Neural crest cell (in vitro differentiated cells): ENCODE data around the gene COL18A1. TPM values are rescaled to one million over a fixed set of nuclear protein-coding genes. Genes with fewer than 3 reads are reported as not detected.

Source experiments
- DNase-seq: peaks from one replicate; pipeline ENCODE4 v3.0.0; 2021; ENCODE audit warnings: low read depth, mixed read lengths, low spot score
- H3K27ac Mint-ChIP-seq: one replicate; pipeline ENCODE4 v1.8.0; 2021; ENCODE audit warnings: mild to moderate bottlenecking, mixed read lengths; ENCODE audit not compliant: unreplicated experiment
- H3K27me3 Mint-ChIP-seq: 2 replicates; pipeline ENCODE4 v1.8.0; 2021; ENCODE audit warnings: low read depth, mild to moderate bottlenecking, mixed read lengths
- H3K36me3 Mint-ChIP-seq: 2 replicates; pipeline ENCODE4 v1.8.0; 2021; ENCODE audit warnings: low read depth, mild to moderate bottlenecking, mixed read lengths
- H3K4me1 Mint-ChIP-seq: 2 replicates; pipeline ENCODE4 v1.8.0; 2021; ENCODE audit warnings: mixed read lengths
- H3K4me3 Mint-ChIP-seq: one replicate; pipeline ENCODE4 v1.8.0; 2021; ENCODE audit warnings: mild to moderate bottlenecking, mixed read lengths
- H3K9me3 Mint-ChIP-seq: 2 replicates; pipeline ENCODE4 v1.8.0; 2021; ENCODE audit warnings: mixed read lengths
- CTCF ChIP-seq: fragments of 200-600 bp; sonication (generic); conservative IDR thresholded peaks from 2 replicates; pipeline ENCODE4 v1.5.0; 2021; ENCODE audit warnings: antibody characterized with exemption, mild to moderate bottlenecking
- total RNA-seq: library from RNA; stranded (reverse); gene quantifications from 2 replicates; pipeline ENCODE4 v1.2.1, GENCODE V29; 2021

The COL18A1 gene
- total RNA-seq, 1 donor from 2014 or later = 19.2 TPM

GRCh38 chr21:45456584-45457160 lies 51.7 kb downstream of the COL18A1 start:
- H3K9me3 Mint-ChIP-seq = peaks cover 7% of the 10 kb centered on the region

GRCh38 chr21:45457161-45457831 lies 52.3 kb downstream of the COL18A1 start:
- Mint-ChIP-seq H3K9me3 (peaks cover 11% of the 10 kb centered on the region), H3K27ac (no peak overlapping the region), H3K4me1 (peaks cover 6% of the 10 kb centered on the region)

More at GRCh38 chr21:45456584-45457160, 51.7 kb downstream of the COL18A1 start:
- peaks cover 6% of the 10 kb centered on the region for H3K4me1 Mint-ChIP-seq
- TF ChIP-seq CTCF = no peak
- no peak for DNase-seq
- H3K27me3 Mint-ChIP-seq = no peaks in the 10 kb centered on the region
- H3K4me3 Mint-ChIP-seq = no peak overlapping the region
- peaks cover 3% of the 10 kb centered on the region for H3K36me3 Mint-ChIP-seq
- no peak overlapping the region for H3K27ac Mint-ChIP-seq

GRCh38 chr21:45457832-45458172 lies 52.8 kb downstream of the COL18A1 start:
- peaks cover 6% of the 10 kb centered on the region for H3K36me3 Mint-ChIP-seq
- no peak for DNase-seq
- peaks cover 6% of the 10 kb centered on the region for H3K4me1 Mint-ChIP-seq
- H3K27ac Mint-ChIP-seq = no peak overlapping the region
- peaks cover 16% of the 10 kb centered on the region for H3K9me3 Mint-ChIP-seq
- H3K4me3 Mint-ChIP-seq = no peak overlapping the region
- TF ChIP-seq CTCF = no peak
- H3K27me3 Mint-ChIP-seq = peaks cover 2% of the 10 kb centered on the region

More at GRCh38 chr21:45457161-45457831, 52.3 kb downstream of the COL18A1 start:
- Mint-ChIP-seq H3K27me3 (no peaks in the 10 kb centered on the region), H3K36me3 (peaks cover 4% of the 10 kb centered on the region), H3K4me3 (no peak overlapping the region)
- no peak for DNase-seq
- TF ChIP-seq CTCF = no peak

- peaks cover 3% of the 10 kb centered on the region for H3K27me3 Mint-ChIP-seq
- no peak overlapping the region for H3K27ac Mint-ChIP-seq
- DNase-seq = no peak
- no peak for TF ChIP-seq CTCF
- peaks cover 3% of the 10 kb centered on the region for H3K4me1 Mint-ChIP-seq
- no peak overlapping the region for H3K4me3 Mint-ChIP-seq
- H3K36me3 Mint-ChIP-seq = peaks cover 8% of the 10 kb centered on the region
- peaks cover 16% of the 10 kb centered on the region for H3K9me3 Mint-ChIP-seq
Measured at GRCh38 chr21:45458281-45459170, 53.6 kb downstream of the COL18A1 start.

GRCh38 chr21:45459171-45460010 lies 54.4 kb downstream of the COL18A1 start:
- peaks cover 3% of the 10 kb centered on the region for H3K4me1 Mint-ChIP-seq
- H3K27me3 Mint-ChIP-seq = peaks cover 3% of the 10 kb centered on the region
- no peak for TF ChIP-seq CTCF
- no peak overlapping the region for H3K4me3 Mint-ChIP-seq
- no peak overlapping the region for H3K27ac Mint-ChIP-seq
- H3K36me3 Mint-ChIP-seq = peaks cover 8% of the 10 kb centered on the region
- peaks cover 16% of the 10 kb centered on the region for H3K9me3 Mint-ChIP-seq
- DNase-seq = no peak
